NT2/D1 (cell line): ENCODE data around the gene BIN1.

ENCODE experiments used
- SUZ12 ChIP-seq: IDR thresholded peaks from 2 replicates; pipeline ENCODE4 v1.6.1; 2011; ENCODE audit not compliant: insufficient read length, insufficient read depth; ENCODE audit errors: extremely low read depth
- YY1 ChIP-seq: IDR thresholded peaks from 2 replicates; pipeline ENCODE4 v1.6.1; 2011; ENCODE audit not compliant: insufficient read length, insufficient read depth
- ZNF274 ChIP-seq: IDR thresholded peaks from 2 replicates; pipeline ENCODE4 v1.6.1; 2011; ENCODE audit warnings: mild to moderate bottlenecking, low read depth, low read length

DNA sequence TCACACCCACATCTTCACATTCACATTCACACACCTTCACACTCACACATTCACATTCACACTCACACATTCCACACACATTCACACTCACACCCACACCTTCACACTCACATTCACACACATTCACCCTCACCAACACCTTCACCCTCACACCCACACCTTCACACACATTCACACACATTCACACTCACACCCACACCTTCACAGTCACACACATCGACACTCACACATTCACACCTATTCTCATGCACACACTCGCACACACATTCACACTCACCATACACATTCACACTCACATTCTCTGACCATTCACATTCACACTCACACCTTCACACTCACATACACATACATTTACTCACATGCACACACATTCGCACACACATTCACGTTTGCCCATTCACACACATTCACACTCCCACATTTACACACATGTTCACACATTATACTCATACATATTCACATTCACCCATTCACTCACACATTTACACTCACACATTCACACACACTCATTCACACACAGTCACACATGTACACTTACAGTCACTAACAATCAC is 62.7 kb downstream of the BIN1 start:
- no peak for TF ChIP-seq ZNF274
- TF ChIP-seq SUZ12 = no peak
- TF ChIP-seq YY1 = no peak
